GM04503 (cell line): Measurements from ENCODE around the gene GEN1.
"Not testable (repeated sequence)": the region's sequence is repeated elsewhere in the genome, so short reads cannot be mapped to it uniquely, and the experiment has no call there.

Experiments used
- DNase-seq: peaks from one replicate; pipeline ENCODE4 v3.0.0-alpha.2; 2012; ENCODE audit warnings: low read depth

GEN1 gene

GRCh38 chr2:17799301-17800120, 45.6 kb downstream of the GEN1 start:
- no peak for DNase-seq

- no peak for DNase-seq
Observed at GRCh38 chr2:17800219-17800618, 46.3 kb downstream of the GEN1 start.

GRCh38 chr2:17800693-17801458, 46.9 kb downstream of the GEN1 start:
- no peak for DNase-seq

- no peak for DNase-seq
Observed at GRCh38 chr2:17803497-17803896, 49.6 kb downstream of the GEN1 start.

GRCh38 chr2:17804358-17804757, 50.4 kb downstream of the GEN1 start:
- DNase-seq = no peak

GRCh38 chr2:17805166-17805565, 51.2 kb downstream of the GEN1 start:
- DNase-seq = no peak

GRCh38 chr2:17805717-17806363, 51.9 kb downstream of the GEN1 start:
- DNase-seq = no peak

- peak; percentile 31 for DNase-seq
Observed at GRCh38 chr2:17813010-17813741, 59.2 kb downstream of the GEN1 start.

- no peak for DNase-seq
Observed at GRCh38 chr2:17813742-17814473, 60.0 kb downstream of the GEN1 start.

GRCh38 chr2:17814601-17815000, 60.7 kb downstream of the GEN1 start:
- DNase-seq = no peak

GRCh38 chr2:17815468-17816184, 61.7 kb downstream of the GEN1 start:
- no peak for DNase-seq

GRCh38 chr2:17816396-17817245, 62.7 kb downstream of the GEN1 start, which contains the start of gene MSGN1:
TSS of gene MSGN1 (plus strand) at chr2:17816460. CDS start at chr2:17816519, 59 bp downstream.
- DNase-seq = no peak

- DNase-seq = no peak
Observed at GRCh38 chr2:17818235-17818815, 64.4 kb downstream of the GEN1 start.

GRCh38 chr2:17821080-17821479, 67.1 kb downstream of the GEN1 start:
- no peak for DNase-seq

GRCh38 chr2:17821535-17822444, 67.9 kb downstream of the GEN1 start:
- no peak for DNase-seq

GRCh38 chr2:17822445-17823117, 68.6 kb downstream of the GEN1 start:
- no peak for DNase-seq

- DNase-seq = not testable (repeated sequence)
Observed at GRCh38 chr2:17823646-17824045, 69.7 kb downstream of the GEN1 start.

GRCh38 chr2:17827316-17827715, 73.4 kb downstream of the GEN1 start:
- no peak for DNase-seq
